Measurements from ENCODE around the gene DGUOK. TPM values are rescaled to one million over a fixed set of nuclear protein-coding genes. Genes with fewer than 3 reads are reported as not detected.

The DGUOK gene
- total RNA-seq, 1 experiment from 2014 or later, result 70.7 TPM

- no peaks in the 10 kb centered on the region for H3K27me3 Mint-ChIP-seq (ENCODE audit: insufficient read depth, unreplicated experiment)
- intact Hi-C loops (cut with micrococcal nuclease; ENCODE audit: unreplicated experiment), result no loop called here
- H3K4me1 Mint-ChIP-seq (ENCODE audit: low read depth, unreplicated experiment), result peaks cover 34% of the 10 kb centered on the region
- H3K36me3 ChIP-seq (ENCODE audit: control insufficient read depth, insufficient read depth, low read length), result peaks cover 2% of the 10 kb centered on the region; the same call in 1 of the 2 replicates
- H3K4me3 ChIP-seq (ENCODE audit: low read depth, low read length), result no peak overlapping the region
- peaks cover 5% of the 10 kb centered on the region for H3K36me3 Mint-ChIP-seq (ENCODE audit: insufficient read depth, unreplicated experiment)
- H3K27me3 ChIP-seq (replicated peaks; ENCODE audit: control insufficient read depth, insufficient read depth, low read length), result no peaks in the 10 kb centered on the region
- TF ChIP-seq CTCF (IDR thresholded peaks at IDR 0.05; ENCODE audit: insufficient read depth in 1 of 2, low read depth in 1 of 2, low read length in 1 of 2, severe bottlenecking in 1 of 2, unreplicated experiment in 1 of 2), result no peak
- peak in 1 of 2 experiments; percentile 11 for DNase-seq
- CTCF ChIA-PET, result no interaction called here
- POLR2A ChIA-PET, result interaction anchor here (0.7 kb wide), 1 partner anchor 122 kb away, joined by 12 read pairs; no protein-coding TSS in a partner anchor
- no TSS peak for BruUV-seq (replicated peaks)
- no peak overlapping the region for H3K27ac Mint-ChIP-seq (ENCODE audit: unreplicated experiment)
- H3K9me3 ChIP-seq, result no peaks in the 10 kb centered on the region
- H3K4me1 ChIP-seq, result peaks cover 23% of the 10 kb centered on the region
- H3K9me3 Mint-ChIP-seq (ENCODE audit: unreplicated experiment), result no peaks in the 10 kb centered on the region
- no peak overlapping the region for H3K4me3 Mint-ChIP-seq (ENCODE audit: unreplicated experiment)
Observed at GRCh38 chr2:74000666-74001065, 74.0 kb downstream of the DGUOK start.

- Histone ChIP-seq H3K4me1 (peaks cover 23% of the 10 kb centered on the region), H3K9me3 (no peaks in the 10 kb centered on the region), H3K27me3 (replicated peaks; ENCODE audit: control insufficient read depth, insufficient read depth, low read length) (no peaks in the 10 kb centered on the region), H3K4me3 (ENCODE audit: low read depth, low read length) (no peak overlapping the region), H3K36me3 (ENCODE audit: control insufficient read depth, insufficient read depth, low read length) (peaks cover 2% of the 10 kb centered on the region; the same call in 1 of the 2 replicates)
- ChIA-PET POLR2A (interaction anchor here (0.6 kb wide), 1 partner anchor 173 kb away, joined by 3 read pairs; the partner anchor contains the start of gene STAMBP), CTCF (no interaction called here)
- peak in 1 of 2 experiments; percentile 12 for DNase-seq
- Mint-ChIP-seq H3K27ac (ENCODE audit: unreplicated experiment) (no peak overlapping the region), H3K4me1 (ENCODE audit: low read depth, unreplicated experiment) (peaks cover 34% of the 10 kb centered on the region), H3K4me3 (ENCODE audit: unreplicated experiment) (no peak overlapping the region), H3K9me3 (ENCODE audit: unreplicated experiment) (no peaks in the 10 kb centered on the region), H3K36me3 (ENCODE audit: insufficient read depth, unreplicated experiment) (peaks cover 5% of the 10 kb centered on the region), H3K27me3 (ENCODE audit: insufficient read depth, unreplicated experiment) (no peaks in the 10 kb centered on the region)
- no peak for TF ChIP-seq CTCF (IDR thresholded peaks at IDR 0.05; ENCODE audit: insufficient read depth in 1 of 2, low read depth in 1 of 2, low read length in 1 of 2, severe bottlenecking in 1 of 2, unreplicated experiment in 1 of 2)
- BruUV-seq (replicated peaks), result no TSS peak
- intact Hi-C loops (cut with micrococcal nuclease; ENCODE audit: unreplicated experiment), result no loop called here
Observed at GRCh38 chr2:74001121-74001520, 74.4 kb downstream of the DGUOK start.

GRCh38 chr2:74001781-74002504 lies 75.3 kb downstream of the DGUOK start:
- intact Hi-C loops (cut with micrococcal nuclease; ENCODE audit: unreplicated experiment), result no loop called here
- H3K36me3 ChIP-seq (ENCODE audit: control insufficient read depth, insufficient read depth, low read length), result peaks cover 2% of the 10 kb centered on the region; the same call in 1 of the 2 replicates
- ChIA-PET CTCF (no interaction called here), POLR2A (interaction anchor here (0.6 kb wide), 1 partner anchor 173 kb away, joined by 3 read pairs; the partner anchor contains the start of gene STAMBP)
- no peaks in the 10 kb centered on the region for H3K9me3 ChIP-seq
- Mint-ChIP-seq H3K27ac (ENCODE audit: unreplicated experiment) (no peak overlapping the region), H3K9me3 (ENCODE audit: unreplicated experiment) (no peaks in the 10 kb centered on the region), H3K27me3 (ENCODE audit: insufficient read depth, unreplicated experiment) (no peaks in the 10 kb centered on the region), H3K4me3 (ENCODE audit: unreplicated experiment) (no peak overlapping the region), H3K4me1 (ENCODE audit: low read depth, unreplicated experiment) (peaks cover 34% of the 10 kb centered on the region), H3K36me3 (ENCODE audit: insufficient read depth, unreplicated experiment) (peaks cover 5% of the 10 kb centered on the region)
- TF ChIP-seq CTCF (IDR thresholded peaks at IDR 0.05; ENCODE audit: insufficient read depth in 1 of 2, low read depth in 1 of 2, low read length in 1 of 2, severe bottlenecking in 1 of 2, unreplicated experiment in 1 of 2), result no peak
- DNase-seq, result peak in 1 of 2 experiments; percentile 29
- H3K27me3 ChIP-seq (replicated peaks; ENCODE audit: control insufficient read depth, insufficient read depth, low read length), result no peaks in the 10 kb centered on the region
- no TSS peak for BruUV-seq (replicated peaks)
- H3K4me3 ChIP-seq (ENCODE audit: low read depth, low read length), result no peak overlapping the region
- peaks cover 23% of the 10 kb centered on the region for H3K4me1 ChIP-seq
